BE2C (cell line): ENCODE results near the gene RPH3AL. TPM values are rescaled to one million over a fixed set of nuclear protein-coding genes. Genes with fewer than 3 reads are reported as not detected.
A peak's percentile ranks its signal among the peaks of the same experiment; 100 is the strongest.

Source experiments
- DNase-seq: peaks from one replicate; pipeline ENCODE4 v3.0.0-alpha.2; 2020
- H3K27me3 ChIP-seq: fragments of 250-450 bp; sonication (Bioruptor Pico); 2 replicates; pipeline ENCODE4 v1.5.1; 2020; ENCODE audit warnings: mild to moderate bottlenecking
- H3K36me3 ChIP-seq: fragments of 250-450 bp; sonication (Bioruptor Pico); 2 replicates; pipeline ENCODE4 v1.5.1; 2020; ENCODE audit warnings: mild to moderate bottlenecking
- H3K4me1 ChIP-seq: fragments of 250-450 bp; sonication (Bioruptor Pico); 2 replicates; pipeline ENCODE4 v1.5.1; 2020
- H3K4me3 ChIP-seq: 2 replicates; pipeline ENCODE4 v1.5.1; 2011; ENCODE audit warnings: low read depth, low read length
- H3K9me3 ChIP-seq: fragments of 250-450 bp; sonication (Bioruptor Pico); 2 replicates; pipeline ENCODE4 v1.5.1; 2020
- polyA plus RNA-seq: library from polyadenylated mRNA; unstranded; fragments of >200 nt; gene quantifications from one replicate; pipeline ENCODE4 v1.2.1, GENCODE V29; 2012; ENCODE audit warnings: low read depth, missing spikeins; ENCODE audit not compliant: insufficient read length, insufficient read depth
- TF ChIP-seq, protein P1 (sequence below): IDR thresholded peaks from 2 replicates; pipeline ENCODE4 v1.5.1; 2012; ENCODE audit warnings: mild to moderate bottlenecking, low read depth, low read length

Gene RPH3AL, protein sequence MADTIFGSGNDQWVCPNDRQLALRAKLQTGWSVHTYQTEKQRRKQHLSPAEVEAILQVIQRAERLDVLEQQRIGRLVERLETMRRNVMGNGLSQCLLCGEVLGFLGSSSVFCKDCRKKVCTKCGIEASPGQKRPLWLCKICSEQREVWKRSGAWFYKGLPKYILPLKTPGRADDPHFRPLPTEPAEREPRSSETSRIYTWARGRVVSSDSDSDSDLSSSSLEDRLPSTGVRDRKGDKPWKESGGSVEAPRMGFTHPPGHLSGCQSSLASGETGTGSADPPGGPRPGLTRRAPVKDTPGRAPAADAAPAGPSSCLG
- 1.7 TPM for polyA plus RNA-seq

DNA sequence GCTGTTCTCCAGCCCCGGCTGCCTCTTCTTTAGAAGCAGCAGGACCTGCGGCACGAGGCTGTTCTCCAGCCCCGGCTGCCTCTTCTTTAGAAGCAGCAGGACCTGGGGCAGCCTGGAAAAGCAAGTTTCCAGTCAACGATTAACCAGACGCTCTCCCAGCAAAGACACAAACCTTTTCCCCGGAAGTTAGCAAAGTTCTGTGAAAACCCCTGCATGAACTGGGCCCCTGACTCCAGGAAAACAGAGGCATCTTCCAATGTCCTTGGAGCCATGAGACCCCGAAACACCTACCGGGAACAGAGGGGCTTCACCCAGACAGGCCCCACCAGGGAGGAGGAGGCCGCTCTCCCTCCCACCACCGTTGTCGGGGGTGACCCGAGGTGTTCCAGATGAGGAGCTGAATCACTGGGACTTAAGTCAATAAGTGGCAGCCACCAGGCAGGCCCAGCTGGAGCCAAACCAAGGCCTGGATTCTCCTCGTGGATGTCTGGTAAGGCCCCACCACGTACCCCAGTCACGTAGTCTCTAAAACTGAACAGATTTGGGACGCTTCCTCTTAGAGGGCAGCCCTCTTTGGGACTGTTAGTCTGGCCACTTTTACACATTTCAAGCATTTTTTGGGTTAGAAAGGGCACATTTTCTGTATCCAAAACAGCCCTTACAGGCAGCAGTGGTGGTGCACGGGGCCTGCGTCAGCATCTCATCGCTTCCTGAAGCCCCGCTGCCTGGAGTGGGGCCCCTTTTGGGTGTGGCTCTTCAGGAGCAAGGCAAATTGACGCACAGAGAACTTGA is at the start of gene RPH3AL:
Gene RPH3AL, minus strand, starts transcription at position 387 of the 792 bp plus-strand sequence. CDS start 25,264 bp downstream, outside the sequence.
- peak; percentile 25 for DNase-seq
- Histone ChIP-seq H3K4me3 (no peak within 1 kb of the TSS), H3K27me3 (no peaks in the 10 kb centered on the region), H3K9me3 (no peaks in the 10 kb centered on the region), H3K4me1 (no peaks in the 10 kb centered on the region), H3K36me3 (no peaks in the 10 kb centered on the region)
- TF ChIP-seq, protein P1, sequence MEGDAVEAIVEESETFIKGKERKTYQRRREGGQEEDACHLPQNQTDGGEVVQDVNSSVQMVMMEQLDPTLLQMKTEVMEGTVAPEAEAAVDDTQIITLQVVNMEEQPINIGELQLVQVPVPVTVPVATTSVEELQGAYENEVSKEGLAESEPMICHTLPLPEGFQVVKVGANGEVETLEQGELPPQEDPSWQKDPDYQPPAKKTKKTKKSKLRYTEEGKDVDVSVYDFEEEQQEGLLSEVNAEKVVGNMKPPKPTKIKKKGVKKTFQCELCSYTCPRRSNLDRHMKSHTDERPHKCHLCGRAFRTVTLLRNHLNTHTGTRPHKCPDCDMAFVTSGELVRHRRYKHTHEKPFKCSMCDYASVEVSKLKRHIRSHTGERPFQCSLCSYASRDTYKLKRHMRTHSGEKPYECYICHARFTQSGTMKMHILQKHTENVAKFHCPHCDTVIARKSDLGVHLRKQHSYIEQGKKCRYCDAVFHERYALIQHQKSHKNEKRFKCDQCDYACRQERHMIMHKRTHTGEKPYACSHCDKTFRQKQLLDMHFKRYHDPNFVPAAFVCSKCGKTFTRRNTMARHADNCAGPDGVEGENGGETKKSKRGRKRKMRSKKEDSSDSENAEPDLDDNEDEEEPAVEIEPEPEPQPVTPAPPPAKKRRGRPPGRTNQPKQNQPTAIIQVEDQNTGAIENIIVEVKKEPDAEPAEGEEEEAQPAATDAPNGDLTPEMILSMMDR, result no peak

DNA sequence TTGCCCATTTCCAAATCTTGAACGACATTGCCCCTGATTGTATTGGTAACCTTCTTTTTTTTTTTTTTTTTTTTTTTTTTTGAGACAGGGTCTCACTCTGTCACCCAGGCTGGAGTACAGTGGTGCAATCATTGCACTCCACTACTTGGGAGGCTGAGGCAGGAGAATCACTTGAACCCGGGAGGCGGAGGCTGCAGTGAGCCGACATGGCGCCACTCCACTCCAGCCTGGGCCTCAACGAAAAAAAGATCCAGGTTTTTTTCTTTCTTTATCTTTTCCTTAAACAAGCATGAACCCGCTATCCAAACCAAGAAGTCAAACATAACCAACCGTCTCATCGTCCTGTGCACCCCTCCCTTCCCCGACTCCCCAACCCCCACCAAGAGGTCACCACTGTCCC is 47.6 kb upstream of the RPH3AL start:
- DNase-seq, result no peak

DNA sequence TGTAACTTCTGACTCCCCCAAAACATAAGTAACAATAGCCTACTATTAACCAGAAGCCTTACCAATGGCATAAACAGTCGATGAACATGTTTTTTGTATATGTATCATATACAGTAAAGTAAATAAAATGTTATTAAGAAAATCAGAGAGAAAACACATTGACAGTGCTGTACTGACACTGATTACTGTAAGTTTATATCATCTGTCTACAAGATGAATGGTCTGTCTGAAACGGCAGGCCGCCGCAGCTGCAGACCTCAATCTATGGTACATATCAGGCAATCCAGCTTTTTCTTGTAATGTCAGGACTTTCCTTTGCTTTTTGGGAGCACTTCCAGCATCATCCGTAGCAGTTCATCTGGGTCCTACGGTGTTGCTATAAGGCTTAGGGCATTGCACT is 44.2 kb upstream of the RPH3AL start:
- TF ChIP-seq, protein P1, result no peak
- H3K27me3 ChIP-seq, result no peaks in the 10 kb centered on the region
- no peak overlapping the region for H3K4me3 ChIP-seq
- no peaks in the 10 kb centered on the region for H3K36me3 ChIP-seq
- H3K9me3 ChIP-seq, result no peaks in the 10 kb centered on the region
- no peak for DNase-seq
- no peaks in the 10 kb centered on the region for H3K4me1 ChIP-seq

More for the DNA sequence above, 47.6 kb upstream of the RPH3AL start:
- Histone ChIP-seq H3K9me3 (no peaks in the 10 kb centered on the region), H3K27me3 (no peaks in the 10 kb centered on the region), H3K4me1 (no peaks in the 10 kb centered on the region), H3K4me3 (no peak overlapping the region), H3K36me3 (no peaks in the 10 kb centered on the region)
- TF ChIP-seq, protein P1, result no peak

DNA sequence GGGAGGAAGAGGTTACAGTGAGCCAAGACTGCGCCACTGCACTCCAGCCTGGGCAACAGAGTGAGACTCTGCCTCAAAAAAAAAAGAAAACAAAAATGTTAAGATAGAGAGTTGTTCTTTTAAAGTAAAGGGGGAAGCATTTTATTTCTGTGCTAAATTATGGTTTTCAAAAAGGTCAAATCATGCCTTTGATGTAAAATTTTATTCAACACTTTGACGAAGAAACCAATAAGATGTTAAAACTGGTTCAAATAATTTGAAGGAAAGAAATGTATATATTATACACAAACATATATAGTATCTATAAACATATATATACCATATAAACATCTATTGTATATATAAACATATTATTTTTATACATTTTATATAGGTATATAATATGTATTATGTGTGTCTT is 43.4 kb upstream of the RPH3AL start:
- no peaks in the 10 kb centered on the region for H3K4me1 ChIP-seq

DNA sequence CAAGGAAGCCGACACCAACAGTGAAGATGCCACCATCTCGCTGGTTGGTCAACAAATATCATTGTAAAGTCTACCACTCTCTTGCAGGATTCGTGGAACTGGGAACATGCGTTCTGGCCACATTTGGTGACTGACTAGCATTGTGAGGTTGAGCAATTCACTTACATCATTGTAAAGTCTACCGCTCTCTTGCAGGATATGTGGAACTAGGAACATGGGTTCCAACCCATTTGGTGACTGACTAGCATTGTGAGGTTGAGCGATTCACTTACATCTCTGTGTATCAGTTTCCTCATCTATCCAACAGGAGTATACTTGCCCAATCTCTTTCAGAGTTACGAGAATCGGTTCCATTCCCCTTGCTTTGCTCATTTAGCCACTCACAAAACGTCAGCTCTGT is 42.6 kb upstream of the RPH3AL start:
- H3K4me1 ChIP-seq, result no peaks in the 10 kb centered on the region
- TF ChIP-seq, protein P1, result no peak
- H3K27me3 ChIP-seq, result no peaks in the 10 kb centered on the region
- no peak for DNase-seq
- no peak overlapping the region for H3K4me3 ChIP-seq
- no peaks in the 10 kb centered on the region for H3K36me3 ChIP-seq
- no peaks in the 10 kb centered on the region for H3K9me3 ChIP-seq

More for the DNA sequence above, 43.4 kb upstream of the RPH3AL start:
- Histone ChIP-seq H3K27me3 (no peaks in the 10 kb centered on the region), H3K9me3 (no peaks in the 10 kb centered on the region), H3K4me3 (no peak overlapping the region), H3K36me3 (no peaks in the 10 kb centered on the region)
- no peak for DNase-seq
- TF ChIP-seq, protein P1, result no peak

DNA sequence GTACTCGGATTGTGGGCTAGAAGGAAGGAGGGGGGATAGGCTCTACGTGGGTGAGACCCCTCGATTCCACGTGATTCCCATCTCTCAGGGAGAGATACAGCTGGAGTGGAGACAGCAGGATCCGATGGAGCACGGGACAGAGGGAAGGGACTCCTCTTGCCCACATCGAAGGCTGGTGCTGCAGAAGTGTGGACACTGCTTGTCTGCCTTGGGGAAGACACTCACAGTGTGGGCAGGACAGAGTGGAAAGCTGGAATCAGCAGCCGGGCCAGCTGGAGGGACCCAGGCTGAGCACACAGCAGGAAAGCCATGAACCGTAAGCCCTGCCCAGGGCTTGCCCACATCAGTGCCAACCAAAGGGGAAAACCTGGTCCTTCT is 42.1 kb upstream of the RPH3AL start:
- Histone ChIP-seq H3K4me1 (no peaks in the 10 kb centered on the region), H3K27me3 (no peaks in the 10 kb centered on the region), H3K4me3 (no peak overlapping the region), H3K9me3 (no peaks in the 10 kb centered on the region), H3K36me3 (no peaks in the 10 kb centered on the region)
- no peak for DNase-seq
- TF ChIP-seq, protein P1, result no peak
